ENCODE results near the gene TCTN1.

DNA sequence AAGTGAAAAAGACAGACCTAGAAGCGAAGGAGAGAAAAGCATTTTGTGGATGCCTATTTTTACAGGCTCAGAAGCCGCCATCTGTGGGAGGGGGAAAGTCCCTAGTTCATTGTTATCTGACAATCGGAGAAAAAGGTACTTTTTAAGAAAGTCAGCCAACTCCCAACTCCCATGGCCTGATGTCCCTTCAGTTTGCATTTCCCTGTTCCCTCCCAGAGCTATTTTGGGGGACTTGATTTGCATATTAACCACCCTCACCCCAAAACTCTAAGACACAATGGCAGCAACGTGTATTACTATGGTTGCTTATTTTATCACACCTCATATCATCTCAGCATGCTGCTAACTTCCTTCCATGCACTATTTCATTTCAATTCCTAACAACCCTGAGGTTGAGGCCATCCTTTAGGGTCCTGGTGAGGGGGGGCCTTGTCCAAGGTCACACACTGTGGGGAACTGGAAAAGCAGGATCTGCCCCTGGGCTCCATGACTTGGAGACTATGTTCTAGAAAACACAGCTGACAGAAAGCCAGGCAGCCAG is 56.3 kb downstream of the TCTN1 start:
- no peak for TF ChIP-seq CTCF (IDR thresholded peaks at IDR 0.05; ENCODE audit: control extremely low read depth in 1 of 3, insufficient read depth in 1 of 3, low read depth in 1 of 3, low read length in 3 of 3)
- no peak for TF ChIP-seq RAD21 (IDR thresholded peaks at IDR 0.05 in 1 of 2, conservative IDR thresholded peaks at IDR 0.05 in 1 of 2; ENCODE audit: low read depth in 2 of 2, low read length in 2 of 2)
- no peak for TF ChIP-seq POLR2AphosphoS5 (IDR thresholded peaks at IDR 0.05; ENCODE audit: low read depth, low read length)
- TF ChIP-seq EZH2 (IDR thresholded peaks at IDR 0.05; ENCODE audit: low read depth, low read length, severe bottlenecking), result no peak
- TF ChIP-seq ATF3 (IDR thresholded peaks at IDR 0.05; ENCODE audit: insufficient read depth, low read depth, low read length), result no peak
- no peak for TF ChIP-seq ATF2 (IDR thresholded peaks at IDR 0.05; ENCODE audit: low read length)

Data from H1 (cell line).